ENCODE data around the gene AKR1A1.
"Not testable (repeated sequence)": the region's sequence is repeated elsewhere in the genome, so short reads cannot be mapped to it uniquely, and the experiment has no call there.

AKR1A1 gene

DNA sequence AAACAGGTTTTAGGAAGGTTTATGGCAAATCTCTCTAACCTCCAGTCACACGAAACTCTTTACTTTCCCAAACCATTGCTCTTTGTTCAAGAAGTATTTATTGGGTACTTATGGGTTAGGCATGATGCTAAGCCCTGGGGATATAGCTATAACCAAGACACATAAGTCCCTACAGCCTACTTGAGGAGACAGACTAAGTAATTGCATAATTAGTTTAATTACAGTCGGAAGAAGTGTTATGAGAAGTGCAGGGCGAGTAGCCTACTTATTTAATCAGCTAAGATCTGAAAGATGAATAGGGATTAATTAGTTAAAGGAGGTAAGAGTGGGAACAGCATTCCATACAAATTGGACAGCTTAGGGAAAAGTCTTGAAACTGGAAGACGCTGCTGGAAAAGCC, 20.0 kb downstream of the AKR1A1 start:
- no peak overlapping the region for H3K4me3 ChIP-seq (ENCODE audit: low read length)
- no peak for TF ChIP-seq ZNF274 (IDR thresholded peaks at IDR 0.05; ENCODE audit: low read depth, low read length)

- no peak for TF ChIP-seq ZNF274 (IDR thresholded peaks at IDR 0.05; ENCODE audit: low read depth, low read length)
Measured at GRCh38 chr1:45573231-45573804, 22.7 kb downstream of the AKR1A1 start.

DNA sequence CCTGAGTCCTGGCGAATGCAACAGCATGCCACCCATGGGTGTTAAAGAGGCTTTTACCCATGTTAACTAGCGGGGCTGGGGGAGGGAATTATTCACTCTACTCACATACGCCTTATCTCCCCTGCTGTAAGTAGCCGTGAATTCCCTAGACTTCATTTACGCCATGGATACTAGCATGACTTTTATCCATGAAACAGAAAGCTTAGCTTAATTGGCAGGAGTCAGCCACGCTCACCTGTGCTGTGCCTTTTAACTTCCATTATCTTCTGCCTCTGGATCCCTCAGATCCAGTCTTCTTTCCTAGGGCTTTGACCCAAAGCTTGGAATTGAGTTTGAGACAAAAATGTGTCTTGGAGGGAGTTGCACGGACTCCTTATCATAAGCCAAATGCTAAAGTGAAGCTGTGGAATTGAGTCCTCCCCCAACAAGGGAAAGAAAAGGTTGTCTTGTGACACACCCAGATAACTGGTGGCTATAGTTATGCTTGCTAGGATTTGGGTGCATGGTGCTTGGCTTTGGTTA, 23.5 kb downstream of the AKR1A1 start:
- TF ChIP-seq ZNF274 (IDR thresholded peaks at IDR 0.05; ENCODE audit: low read depth, low read length) = no peak
- no peak overlapping the region for H3K4me3 ChIP-seq (ENCODE audit: low read length)

More at GRCh38 chr1:45573231-45573804, 22.7 kb downstream of the AKR1A1 start:
- no peak overlapping the region for H3K4me3 ChIP-seq (ENCODE audit: low read length)

DNA sequence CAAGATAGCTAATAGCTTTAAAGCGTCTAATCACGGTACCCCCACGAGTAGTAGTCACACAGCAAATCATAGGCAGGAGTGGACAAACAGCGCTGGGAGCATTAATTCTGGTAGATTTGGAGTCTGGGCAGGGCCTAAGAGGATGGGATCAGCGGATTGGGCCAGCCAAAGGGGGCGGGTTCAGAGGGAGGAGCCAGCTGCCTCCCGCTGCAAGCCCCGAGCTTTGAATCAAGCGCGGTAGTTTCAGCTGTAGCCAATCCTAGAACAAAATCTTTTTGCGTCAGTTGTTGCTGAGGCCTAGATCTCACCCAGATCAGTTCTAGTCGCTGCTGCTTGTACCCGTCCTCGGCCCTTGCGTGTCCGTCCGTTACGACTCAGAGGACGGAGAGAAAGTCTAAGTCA, 32.6 kb downstream of the AKR1A1 start:
- peak overlapping the region; percentile 60 for H3K4me3 ChIP-seq (ENCODE audit: low read length)
- no peak for TF ChIP-seq ZNF274 (IDR thresholded peaks at IDR 0.05; ENCODE audit: low read depth, low read length)

GRCh38 chr1:45583666-45584350, 33.2 kb downstream of the AKR1A1 start, which contains the start of gene NASP:
Gene NASP, plus strand, starts transcription at chr1:45584041. Its CDS starts 106 bp downstream, at chr1:45584147.
- H3K4me3 ChIP-seq (ENCODE audit: low read length) = peak within 1 kb of the TSS; percentile 60
- TF ChIP-seq ZNF274 (IDR thresholded peaks at IDR 0.05; ENCODE audit: low read depth, low read length) = no peak

- H3K4me3 ChIP-seq (ENCODE audit: low read length) = peak overlapping the region; percentile 60
- TF ChIP-seq ZNF274 (IDR thresholded peaks at IDR 0.05; ENCODE audit: low read depth, low read length) = no peak
Measured at GRCh38 chr1:45584351-45585109, 33.9 kb downstream of the AKR1A1 start.

GRCh38 chr1:45585110-45585426, 34.4 kb downstream of the AKR1A1 start:
- TF ChIP-seq ZNF274 (IDR thresholded peaks at IDR 0.05; ENCODE audit: low read depth, low read length) = no peak
- H3K4me3 ChIP-seq (ENCODE audit: low read length) = peak overlapping the region; percentile 60

DNA sequence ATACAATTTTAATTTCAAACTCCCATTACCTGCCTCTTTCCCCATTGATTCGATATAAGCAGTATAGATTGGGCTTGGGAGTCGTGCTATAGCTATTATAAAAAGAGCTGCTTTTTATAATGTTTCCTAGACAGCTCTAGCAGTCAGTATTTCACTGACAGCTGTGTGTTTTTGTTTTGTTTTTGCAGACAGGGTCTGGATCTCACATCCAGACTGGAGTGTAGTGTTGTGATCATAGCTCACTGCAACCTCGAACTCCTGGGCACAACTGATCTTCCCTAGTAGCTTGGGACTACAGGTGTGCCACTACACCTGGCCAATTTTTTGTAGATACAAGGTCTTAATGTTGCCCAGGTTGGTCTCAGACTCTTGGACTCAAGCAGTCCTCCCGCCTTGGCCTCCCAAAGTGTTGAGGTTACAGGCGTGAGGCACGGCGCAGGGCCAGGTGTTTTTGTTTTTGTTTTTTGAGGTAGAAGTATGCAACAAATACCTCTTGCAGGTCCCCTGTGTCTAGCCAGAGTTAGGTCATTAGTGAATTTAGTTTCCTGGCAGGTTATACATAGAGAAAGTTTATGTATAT, 35.0 kb downstream of the AKR1A1 start:
- H3K4me3 ChIP-seq (ENCODE audit: low read length) = peak overlapping the region; percentile 60
- TF ChIP-seq ZNF274 (IDR thresholded peaks at IDR 0.05; ENCODE audit: low read depth, low read length) = no peak

DNA sequence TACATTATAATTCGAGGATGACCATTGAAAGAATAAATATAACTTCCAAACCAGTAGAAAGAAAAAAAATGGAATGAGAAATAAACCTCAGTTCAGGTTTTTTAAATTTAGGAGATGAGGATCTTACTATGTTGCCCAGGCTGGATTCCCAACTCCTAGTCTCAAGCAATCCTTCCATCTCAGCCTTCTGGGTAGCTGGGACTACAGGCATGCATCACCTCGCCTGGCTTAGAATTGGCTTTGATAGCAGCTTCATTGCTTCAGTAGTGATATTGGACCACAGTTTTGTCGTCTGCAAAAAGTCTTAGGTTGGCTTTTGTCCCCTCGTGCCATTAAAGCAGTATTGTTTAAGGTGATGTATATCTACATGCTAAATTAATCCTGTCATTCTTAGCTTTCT, 36.1 kb downstream of the AKR1A1 start:
- no peak for TF ChIP-seq ZNF274 (IDR thresholded peaks at IDR 0.05; ENCODE audit: low read depth, low read length)
- peak overlapping the region; percentile 55; the same call in 1 of the 2 replicates for H3K4me3 ChIP-seq (ENCODE audit: low read length)

GRCh38 chr1:45589861-45590260, 39.2 kb downstream of the AKR1A1 start:
- H3K4me3 ChIP-seq (ENCODE audit: low read length) = no peak overlapping the region
- no peak for TF ChIP-seq ZNF274 (IDR thresholded peaks at IDR 0.05; ENCODE audit: low read depth, low read length)

DNA sequence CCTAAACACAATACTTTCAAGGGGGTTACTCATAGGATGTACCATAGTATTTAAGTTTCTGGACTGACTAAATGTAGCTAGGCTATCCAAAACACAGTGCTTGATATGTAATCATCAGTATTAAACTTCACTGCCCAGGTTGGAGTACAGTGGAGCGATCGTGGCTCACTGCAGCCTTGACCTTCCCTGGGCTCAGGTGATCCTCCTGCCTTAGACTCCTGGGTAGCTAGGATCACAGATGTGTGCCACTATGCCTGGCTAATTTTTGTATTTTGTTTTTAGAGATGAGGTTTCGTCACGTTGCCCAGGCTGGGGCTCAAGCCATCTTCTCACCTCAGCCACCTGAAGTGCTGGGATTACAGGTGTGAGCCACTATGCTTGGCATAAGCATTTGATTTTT, 43.8 kb downstream of the AKR1A1 start:
- TF ChIP-seq ZNF274 (IDR thresholded peaks at IDR 0.05; ENCODE audit: low read depth, low read length) = no peak
- no peak overlapping the region for H3K4me3 ChIP-seq (ENCODE audit: low read length)

DNA sequence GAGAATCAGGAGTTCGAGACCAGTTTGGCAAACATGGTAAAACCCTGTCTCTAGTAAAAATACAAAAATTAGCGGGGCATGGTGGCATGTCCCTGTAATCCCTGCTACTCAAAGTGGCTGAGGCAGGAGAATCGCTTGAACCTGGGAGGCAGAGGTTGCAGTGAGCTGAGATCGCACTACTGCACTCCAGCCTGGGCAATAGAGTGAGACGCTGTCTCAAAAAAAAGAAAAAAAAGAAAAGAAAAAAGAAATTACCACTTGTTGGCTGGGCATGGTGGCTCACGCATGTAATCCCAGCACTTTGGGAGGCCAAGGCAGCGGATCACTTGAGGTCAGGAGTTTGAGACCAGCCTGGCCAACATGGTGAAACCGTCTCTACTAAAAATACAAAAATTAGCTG, 46.1 kb downstream of the AKR1A1 start:
- not testable (repeated sequence) for H3K4me3 ChIP-seq (ENCODE audit: low read length)

DNA sequence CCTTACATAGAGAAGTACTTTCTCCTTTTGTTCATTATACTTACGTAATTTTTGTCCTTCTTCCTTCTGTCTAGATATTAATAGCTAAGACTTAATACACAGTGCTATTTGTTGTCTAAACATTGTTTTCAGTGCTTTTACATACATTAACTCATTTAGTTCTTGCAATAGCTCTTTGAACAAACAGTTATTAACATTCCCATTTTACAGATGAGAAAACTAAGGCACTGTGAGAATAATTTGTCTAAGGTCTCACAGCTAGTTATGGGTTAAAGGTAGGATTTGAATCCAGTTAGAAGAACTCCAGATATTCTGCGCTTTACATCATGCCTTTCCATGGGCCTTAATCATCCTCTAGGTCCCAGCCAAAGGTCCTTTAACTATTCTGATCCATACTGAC, 53.6 kb downstream of the AKR1A1 start:
- H3K4me3 ChIP-seq (ENCODE audit: low read length) = no peak overlapping the region
- no peak for TF ChIP-seq ZNF274 (IDR thresholded peaks at IDR 0.05; ENCODE audit: low read depth, low read length)

DNA sequence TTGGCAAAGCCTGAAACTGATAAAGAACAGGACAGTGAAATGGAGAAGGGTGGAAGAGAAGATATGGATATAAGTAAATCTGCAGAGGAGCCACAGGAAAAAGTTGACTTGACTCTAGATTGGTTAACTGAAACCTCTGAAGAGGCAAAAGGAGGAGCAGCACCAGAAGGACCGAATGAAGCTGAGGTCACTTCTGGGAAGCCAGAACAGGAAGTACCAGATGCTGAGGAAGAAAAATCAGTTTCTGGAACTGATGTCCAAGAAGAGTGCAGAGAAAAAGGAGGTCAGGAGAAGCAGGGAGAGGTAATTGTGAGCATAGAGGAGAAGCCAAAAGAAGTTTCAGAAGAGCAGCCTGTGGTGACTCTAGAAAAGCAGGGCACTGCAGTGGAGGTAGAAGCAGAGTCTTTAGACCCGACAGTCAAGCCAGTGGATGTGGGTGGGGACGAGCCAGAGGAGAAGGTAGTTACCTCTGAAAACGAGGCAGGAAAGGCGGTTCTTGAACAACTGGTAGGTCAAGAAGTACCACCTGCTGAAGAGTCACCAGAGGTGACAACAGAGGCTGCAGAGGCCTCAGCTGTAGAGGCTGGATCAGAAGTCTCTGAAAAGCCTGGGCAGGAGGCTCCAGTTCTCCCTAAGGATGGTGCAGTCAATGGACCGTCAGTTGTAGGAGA, 56.9 kb downstream of the AKR1A1 start:
- TF ChIP-seq ZNF274 (IDR thresholded peaks at IDR 0.05; ENCODE audit: low read depth, low read length) = no peak
- no peak overlapping the region for H3K4me3 ChIP-seq (ENCODE audit: low read length)
